RPMI8226 (cell line): ENCODE data around the gene IL21.
A peak's percentile ranks its signal among the peaks of the same experiment; 100 is the strongest.
"Not testable (repeated sequence)": the region's sequence is repeated elsewhere in the genome, so short reads cannot be mapped to it uniquely, and the experiment has no call there.

ENCODE experiments used
- DNase-seq: peaks from one replicate; pipeline ENCODE4 v3.0.0-alpha.2; 2015

Gene IL21

DNA sequence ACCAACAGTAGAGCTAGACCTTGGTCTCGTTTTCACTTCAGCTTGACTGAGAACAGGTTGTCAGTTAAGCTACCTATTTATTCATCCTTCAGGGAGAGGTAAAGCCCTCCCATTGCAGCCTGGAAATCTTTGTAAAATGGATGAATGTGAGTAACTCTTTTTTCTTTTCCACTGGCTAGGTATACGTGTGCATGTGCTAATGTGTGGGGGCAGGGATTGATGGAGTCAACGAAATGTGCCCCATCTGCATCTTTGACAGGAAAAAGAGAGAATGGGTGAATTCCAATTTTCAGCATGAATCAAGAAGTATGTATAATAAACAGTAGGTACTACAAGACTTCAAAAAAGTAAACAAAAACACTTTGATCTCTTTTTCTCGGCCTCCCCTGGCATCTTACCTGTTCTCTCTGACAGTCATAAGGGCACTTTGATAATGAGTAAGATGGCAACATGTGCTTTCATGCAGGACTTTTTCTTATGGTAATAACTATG is at the start of gene IL21:
Gene IL21, minus strand, starts transcription at position 51 of the 492 bp plus-strand sequence. CDS start 55 bp downstream, outside the sequence.
- no peak for DNase-seq

DNA sequence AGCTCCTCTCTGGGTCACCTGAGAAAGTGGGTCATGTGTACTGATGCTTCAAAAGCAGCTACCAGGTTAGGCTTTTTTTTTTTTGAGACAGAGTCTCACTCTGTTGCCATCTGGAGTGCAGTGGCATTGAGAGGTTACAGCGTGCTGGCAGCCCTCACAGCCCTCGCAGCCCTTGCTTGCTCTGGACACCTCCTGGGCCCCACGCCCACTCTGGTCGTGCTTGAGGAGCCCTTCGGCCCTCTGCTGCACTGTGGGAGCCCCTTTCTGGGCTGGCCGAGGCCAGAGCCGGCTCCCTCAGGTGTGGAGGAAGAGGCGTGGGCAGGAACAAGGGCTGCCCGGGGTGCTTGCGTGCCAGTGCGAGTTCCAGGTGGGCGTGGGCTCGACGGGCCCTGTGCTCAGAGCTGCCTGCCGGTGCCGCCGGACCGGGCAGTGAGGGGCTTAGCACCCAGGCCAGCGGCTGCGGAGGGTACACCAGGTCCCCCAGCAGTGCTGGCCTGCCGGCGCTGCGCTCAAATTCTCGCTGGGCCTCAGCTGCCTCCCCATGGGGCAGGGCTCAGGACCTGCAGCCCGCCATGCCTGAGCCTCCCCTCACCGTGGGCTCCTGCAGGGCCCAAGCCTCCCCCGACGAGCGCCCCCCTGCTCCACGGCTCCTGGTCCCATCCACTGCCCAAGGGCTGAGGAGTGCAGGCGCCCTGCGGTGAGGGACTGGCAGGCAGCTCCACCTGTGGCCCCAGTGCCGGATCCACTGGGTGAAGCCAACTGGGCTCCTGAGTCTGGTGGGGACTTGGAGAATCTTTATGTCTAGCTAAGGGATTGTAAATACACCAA is 49.3 kb upstream of the IL21 start:
- DNase-seq = no peak

DNA sequence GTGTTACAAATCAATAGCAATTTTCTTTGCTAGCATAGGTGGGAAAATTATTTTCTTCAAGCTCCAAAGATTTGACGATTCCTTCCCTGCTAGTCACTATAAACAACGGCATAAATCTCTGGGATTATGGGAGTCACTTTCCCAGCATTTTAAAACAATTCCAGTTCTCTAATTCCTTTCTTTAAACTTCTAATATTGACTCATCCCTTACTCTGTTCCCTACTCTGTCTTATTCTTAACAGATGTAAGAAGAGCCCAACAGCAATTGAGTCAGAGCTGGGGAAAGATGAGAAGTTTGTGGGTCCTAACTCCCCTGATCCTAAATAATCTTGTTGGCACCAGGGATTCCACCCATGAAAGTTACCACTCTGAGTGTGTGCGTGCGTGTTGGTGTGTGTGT is 47.4 kb upstream of the IL21 start:
- DNase-seq = no peak

DNA sequence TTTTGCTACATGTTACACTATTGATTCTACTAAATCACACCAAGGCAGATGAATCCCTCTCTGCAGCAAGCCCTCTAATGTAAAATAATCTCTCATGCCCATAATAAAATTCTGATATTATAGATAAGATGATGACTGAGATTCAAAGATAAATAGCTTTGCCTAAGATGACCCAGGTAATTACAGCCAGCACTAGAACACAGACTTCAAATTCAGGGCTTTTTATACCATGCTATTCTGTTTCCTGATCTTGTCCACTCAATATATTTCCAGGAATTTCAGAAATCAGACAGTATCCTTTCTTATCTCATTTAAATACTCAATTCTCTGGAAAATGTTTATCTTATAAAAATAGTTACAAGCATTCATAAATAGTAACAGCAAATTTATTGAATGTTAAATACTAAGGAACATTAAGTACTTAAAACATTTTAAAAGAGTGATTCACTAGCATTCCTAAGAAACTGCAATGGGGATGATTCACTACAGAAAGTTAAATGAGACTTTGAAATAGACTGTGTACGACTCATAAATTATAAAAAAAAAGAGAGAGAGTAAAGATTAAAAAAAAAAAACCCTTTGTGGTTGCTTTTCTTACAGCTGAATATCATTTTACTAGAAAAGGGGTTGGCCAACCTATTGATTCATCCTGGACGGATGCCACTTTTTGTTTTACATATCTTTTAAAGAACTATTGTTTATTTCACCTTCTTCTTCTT is 45.8 kb upstream of the IL21 start:
- DNase-seq = no peak

DNA sequence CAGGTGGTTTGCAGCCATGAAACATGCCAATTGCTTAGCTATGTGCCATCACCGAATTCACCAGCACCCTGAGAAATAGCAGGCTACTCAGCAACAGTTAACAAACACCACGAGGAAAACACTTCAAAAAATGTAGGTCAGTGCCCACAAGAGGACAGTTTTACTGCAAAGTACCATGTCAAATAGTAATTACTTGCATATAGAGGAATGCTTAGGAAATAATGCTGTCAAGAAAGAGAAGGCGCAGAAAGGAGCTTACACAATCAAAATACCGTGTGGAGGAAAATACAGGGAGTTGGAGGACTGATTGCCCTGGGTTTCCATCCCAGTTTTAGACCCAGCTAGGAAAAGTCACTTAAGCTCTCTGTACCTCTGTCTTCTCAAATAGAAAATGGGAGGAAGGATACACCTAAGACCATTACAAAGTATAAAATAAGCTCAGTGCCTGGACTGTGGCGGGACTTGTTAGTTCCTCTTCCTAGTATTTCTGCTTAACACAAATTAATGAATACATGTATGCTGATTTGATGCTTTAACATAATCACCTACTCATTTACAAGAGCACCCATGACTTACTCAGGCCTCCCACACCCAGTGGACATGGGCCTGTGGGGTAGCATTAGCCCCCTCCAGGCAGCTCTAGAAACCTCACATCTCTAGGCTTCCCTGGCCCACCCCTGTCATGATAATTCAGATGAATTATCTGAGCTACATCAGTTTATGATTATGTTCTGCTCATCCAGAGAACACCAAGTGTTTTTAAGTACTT is 44.5 kb upstream of the IL21 start:
- DNase-seq = no peak

DNA sequence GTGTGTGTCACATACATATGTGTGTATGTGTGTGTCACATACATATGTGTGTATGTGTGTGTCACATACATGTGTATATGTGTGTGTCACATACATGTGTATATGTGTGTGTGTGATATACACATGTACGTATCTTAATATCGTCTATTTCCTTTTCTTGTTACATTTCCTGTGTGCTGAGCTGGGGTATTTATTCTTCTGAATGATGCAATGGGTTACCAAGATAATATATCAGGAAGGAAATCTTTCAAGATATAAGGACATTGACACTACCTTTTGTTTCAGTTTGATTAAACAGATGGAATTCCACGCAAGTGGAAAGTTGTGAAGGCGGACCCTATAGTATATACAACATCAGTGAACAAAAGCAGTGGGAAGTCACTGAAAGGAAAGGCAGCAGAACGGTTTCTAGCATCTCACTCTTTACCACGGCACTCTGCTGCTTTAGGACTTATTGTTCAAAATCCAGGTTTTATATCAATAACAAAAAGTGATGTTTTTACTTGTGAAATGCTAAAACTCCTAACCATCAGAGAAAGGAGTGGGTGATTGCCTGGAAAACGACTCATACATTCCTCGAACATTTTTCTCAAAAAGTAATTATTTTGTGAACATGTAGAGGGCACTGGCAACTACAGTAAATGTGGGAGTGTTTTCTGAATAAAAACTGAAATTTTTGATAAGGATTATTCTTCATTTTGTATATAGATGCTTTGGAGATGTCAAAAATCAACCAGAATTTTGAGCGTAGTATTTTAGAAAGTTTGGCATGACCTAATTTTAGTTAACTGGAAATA is 43.1 kb upstream of the IL21 start:
- DNase-seq = no peak

DNA sequence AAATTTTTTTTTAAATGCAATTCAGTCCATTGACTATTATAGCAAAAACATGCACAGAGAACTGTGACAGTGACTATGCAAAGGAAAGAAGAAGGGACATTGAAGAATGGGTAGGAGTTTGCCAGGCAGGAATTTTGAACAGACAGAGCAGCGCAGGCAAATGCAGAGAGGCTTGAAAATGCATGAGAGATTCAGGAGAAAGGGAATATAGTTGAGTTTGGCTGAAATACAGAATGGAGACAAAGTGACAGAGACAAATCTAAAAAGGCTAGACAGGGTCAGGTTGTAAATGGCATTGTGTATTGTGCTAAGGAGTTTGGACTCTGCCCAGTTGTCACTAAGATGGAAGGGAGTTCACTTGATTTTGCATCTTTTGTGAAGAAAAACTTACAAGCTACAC is 42.4 kb upstream of the IL21 start:
- DNase-seq = no peak

DNA sequence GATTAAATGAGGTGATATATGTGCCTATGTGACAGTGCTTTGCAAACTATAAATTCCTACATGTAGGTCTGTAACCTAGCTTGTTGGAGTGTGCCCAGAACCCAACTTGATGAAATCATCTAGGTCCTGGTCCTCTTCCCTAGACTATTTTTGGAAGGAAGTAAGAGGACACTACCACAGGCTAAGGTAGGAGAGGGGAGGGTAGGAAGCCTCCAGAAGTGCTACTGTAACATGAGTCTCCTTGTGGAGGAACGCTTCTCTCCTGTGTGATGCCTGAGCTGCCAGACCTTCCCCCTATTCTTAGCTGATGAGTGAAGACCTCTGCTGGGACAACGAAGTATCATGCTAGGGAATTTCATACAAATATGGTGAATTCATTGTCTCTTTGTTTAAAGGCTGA is 41.8 kb upstream of the IL21 start:
- DNase-seq = no peak

DNA sequence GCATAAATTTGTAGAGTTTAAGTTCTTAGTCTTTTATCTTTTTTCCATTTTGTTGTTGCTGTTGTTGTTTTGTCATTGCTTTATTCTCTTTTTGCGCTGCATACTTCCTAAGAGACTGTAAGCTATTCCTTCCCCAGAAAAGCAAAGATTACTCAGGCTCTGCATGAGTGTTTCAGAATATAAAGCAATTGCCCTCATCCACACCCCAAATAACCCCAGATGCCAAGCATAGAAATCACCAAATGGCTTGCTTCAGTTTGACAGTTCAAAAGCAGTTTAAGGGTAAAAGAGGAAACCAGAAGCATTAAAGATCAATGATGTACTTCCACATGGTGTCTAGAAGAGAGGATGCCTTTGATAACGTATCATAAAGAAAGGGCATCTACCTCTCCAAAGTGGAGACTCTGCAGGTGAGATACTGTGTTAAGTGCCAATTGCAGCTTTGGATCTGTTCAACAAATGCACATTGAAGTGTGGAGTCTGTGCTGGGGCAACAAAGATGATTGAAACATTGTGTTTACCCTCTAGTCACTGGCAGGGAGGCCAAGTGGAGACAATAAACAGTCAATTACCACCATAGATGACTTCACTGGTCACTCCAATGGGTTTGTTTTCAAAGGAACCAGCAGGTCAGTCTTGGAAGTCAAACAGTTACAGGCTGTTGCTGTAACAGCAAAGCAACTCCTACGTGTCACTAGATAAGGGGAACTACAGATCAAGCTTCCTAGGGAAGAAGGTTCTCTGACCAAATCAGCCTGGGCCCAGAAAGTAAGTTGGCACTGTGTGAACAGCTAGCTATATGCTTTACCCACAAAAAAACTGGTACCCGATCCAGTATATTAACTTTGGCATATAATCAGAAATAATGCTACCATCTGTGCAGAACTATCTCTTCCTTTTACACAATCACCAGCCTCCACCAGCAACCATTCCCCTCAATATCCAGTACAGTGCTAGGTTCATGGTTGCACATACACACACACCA is 40.6 kb upstream of the IL21 start:
- DNase-seq = no peak

DNA sequence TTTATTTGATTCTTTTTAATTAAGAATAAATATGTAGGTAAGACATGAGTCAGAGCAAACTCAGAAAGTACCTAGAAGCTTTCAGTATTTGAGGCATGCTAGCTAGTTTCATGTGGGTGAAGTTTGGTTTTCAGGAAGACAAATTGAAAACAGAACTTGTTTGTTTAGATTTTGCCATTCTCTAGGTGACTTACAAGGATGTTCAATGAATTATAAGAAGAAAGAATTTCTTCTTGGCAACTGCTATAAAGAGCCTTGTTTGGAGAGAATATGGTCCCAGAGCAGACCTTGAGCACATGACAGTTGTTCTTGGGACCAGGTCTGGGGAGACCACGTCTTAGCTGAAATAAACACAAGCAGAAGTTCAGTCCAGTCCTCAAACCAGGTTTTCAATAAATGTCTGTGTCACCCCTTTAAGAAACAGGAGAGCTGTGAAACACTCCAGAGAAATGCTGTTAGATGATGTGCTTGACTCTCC is 38.0 kb upstream of the IL21 start:
- no peak for DNase-seq

DNA sequence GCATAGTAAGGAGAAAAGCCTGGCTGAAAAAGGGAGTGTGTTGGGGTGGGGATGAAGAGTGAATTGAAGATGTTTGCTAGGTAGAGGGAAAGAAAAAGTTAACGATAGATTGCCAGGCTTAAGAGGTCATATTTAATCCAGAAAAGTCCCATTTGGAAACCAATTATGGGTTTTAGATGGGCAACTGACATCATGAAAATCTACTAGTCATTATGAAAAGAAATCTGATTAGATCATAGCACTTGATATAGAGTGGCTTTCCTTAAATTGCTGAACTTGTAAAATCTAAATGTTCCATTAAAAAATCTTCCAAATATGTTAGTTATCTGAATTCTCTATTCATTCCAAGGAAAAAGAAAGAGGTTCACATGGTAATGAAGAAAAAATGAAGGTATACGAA is 37.5 kb upstream of the IL21 start:
- no peak for DNase-seq

DNA sequence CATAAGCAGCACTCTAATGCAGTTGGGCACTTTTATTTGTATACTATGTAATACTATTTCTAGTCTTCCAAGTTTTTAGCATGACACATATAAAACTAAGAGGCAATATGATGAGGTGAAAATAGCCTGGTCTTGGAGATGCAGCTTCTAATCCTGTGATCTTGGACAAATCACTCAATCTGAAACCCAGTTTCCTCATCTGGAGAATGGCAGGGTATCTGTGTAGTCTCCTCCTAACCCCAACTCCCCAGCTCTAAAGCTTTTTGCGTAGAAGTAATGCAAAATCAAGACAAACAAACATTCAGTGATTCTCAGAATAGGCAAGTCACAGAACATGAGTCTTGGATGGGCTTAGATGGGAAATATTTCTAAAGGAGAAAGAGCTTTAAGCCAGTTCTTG is 36.7 kb upstream of the IL21 start:
- no peak for DNase-seq

DNA sequence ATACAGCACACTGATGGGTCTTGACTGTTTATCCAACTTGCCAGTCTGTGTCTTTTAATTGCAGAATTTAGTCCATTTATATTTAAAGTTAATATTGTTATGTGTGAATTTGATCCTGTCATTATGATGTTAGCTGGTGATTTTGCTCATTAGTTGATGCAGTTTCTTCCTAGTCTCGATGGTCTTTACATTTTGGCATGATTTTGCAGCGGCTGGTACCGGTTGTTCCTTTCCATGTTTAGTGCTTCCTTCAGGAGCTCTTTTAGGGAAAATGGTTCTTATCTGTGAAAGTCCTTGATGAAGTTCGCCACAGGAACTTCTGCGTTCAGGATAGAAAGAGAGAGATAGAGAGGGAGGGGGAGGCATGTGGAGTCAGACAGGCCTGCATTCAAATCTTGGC is 35.7 kb upstream of the IL21 start:
- DNase-seq = not testable (repeated sequence)

DNA sequence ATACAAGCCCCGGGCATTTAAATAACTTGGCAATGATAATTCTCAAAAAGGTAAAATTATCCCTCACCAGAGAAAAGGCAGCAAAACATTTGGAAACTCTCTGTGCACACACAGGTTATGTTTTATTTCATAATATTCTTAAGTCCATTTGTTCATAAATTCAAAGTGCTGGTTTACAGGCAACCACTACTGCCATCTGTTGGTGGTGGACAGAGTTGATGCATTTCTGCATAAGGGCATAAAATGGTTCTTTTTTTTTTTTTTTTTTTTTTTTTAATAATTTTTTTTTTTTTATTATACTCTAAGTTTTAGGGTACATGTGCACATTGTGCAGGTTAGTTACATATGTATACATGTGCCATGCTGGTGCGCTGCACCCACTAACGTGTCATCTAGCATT is 31.5 kb upstream of the IL21 start:
- DNase-seq = peak; percentile 20

DNA sequence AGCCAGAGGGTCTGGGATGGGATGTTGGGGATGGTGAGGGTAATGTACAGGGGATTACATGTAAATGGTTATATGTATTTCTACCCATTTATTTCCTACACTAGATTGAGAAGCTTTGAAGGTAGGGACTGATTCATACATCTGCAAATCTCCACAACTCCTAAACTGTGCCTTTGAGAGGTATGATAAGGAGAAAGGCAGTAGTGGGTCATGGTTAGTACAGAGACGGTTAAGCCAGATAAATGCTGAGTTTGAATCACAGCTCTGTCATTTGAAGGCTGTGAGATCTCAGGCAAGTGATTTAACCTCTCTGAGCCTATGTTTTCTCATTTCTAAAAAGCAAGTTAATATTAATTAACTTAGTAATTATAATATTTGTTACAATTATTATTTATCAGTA is 29.3 kb upstream of the IL21 start:
- DNase-seq = no peak

DNA sequence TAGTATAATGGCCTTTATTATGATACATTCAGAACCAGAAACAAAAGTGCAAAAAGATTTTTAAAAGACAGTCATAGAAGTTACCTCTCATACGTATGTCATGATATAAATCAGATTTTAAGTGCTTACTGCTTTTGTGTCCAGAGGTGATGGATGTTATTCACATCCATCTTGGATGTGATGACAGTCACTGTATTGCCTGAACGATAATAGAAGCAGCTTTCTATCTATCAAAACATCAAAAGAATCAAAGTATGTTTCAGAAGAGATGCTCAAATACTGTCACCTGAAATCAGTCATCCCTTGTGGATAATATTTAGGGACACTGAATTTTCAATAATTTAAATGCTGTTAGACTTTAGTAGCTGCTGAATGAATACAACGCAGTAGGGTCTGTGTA is 26.8 kb upstream of the IL21 start:
- no peak for DNase-seq

DNA sequence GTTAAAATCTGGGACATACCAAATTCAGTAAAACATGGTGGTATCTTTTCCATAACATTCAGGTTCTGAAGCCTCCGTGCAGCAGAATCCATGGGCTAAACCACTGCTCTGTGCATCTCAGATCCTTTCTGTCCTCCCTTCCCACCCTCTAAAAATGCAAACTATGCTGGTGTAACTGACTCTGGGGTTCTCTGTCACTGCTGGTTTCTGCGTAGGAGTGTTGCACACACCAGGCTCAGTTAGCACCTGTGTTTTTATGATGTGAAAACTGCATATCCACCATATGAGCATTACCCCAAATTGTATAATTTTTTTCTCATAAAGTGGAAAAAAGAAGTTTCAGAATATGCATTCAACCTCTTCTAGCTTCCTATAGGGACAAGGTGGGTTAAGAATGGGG is 22.4 kb upstream of the IL21 start:
- no peak for DNase-seq

DNA sequence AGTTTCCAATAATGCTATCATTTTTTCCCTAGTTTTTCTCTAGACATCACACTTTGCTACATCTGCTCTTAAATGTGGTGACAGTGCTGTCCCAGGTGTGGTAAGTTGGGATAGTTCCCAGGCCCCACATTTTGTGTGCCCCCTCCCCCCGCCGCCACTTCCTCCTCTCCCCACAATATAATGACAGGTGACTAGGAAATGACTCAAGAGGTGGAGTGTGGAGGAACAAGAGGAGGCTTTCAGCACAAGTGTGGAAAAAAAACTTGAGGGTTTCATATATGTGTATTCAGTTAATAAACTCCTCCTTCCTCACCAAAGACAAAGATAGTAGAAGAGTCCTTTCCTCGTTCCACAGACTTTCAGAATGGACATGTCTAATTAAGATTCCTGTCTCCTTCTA is 18.3 kb upstream of the IL21 start:
- no peak for DNase-seq

DNA sequence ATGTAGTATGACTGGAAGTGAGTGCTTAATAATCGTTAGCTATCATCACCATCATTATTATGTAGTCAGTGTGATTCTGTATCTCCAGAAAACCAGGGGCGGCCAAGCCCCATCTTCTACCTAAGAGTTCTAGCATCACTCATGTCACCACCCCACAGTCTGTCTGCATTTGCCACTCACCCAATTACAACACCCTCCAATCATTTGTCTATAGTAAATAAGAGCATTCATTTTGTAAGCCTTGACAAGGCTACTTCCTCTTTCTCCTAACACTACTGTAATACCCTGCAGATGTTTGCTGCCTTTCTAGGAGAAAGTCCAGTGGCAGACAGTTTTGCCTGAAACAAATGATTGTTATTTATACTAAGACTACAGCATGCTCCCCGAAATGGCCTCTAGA is 15.8 kb upstream of the IL21 start:
- no peak for DNase-seq

DNA sequence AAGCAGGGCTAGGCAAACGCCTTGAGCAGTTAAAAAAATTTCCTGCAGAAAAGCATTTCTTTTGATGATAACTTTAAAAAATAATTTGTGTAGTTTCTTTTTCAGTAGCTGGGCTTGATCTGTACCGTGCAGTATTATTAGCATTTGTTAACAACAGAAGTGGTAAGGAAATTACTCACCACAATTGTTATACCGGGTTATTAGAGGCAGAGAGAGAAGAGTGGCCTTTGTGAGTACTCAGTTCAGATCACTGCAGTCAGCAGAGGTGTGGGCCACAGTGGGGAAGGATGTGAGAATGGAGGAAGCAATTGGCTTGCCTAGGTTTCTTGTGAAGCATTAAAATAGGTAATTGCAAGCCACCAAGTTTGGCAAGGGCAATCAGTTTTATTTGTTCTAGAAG is 14.3 kb upstream of the IL21 start:
- no peak for DNase-seq

DNA sequence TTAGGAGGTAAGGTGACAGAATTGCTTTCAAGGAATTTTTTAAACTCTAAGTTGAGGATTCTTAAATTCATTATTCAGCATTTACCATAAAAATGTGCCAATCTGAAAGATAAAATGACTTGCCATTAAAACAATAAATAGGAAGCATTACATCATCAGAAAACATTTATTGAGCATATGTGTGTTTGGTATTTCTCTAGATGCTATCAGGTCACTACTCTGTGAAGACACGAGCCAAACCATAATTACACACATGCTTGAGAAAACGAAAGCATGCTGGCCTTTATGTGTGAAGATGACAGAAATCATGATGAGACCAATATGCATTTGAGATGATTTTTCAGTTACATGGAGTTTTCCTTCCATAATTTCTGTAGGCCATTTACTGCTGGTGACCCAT is 12.3 kb upstream of the IL21 start:
- DNase-seq = no peak
